HUES48 (cell line): ENCODE results near the gene KRT85.

Source experiments
- H3K27ac ChIP-seq: one replicate; pipeline ENCODE4 v1.7.0; 2013; ENCODE audit warnings: low read depth, low read length, inconsistent platforms
- H3K27me3 ChIP-seq: 2 replicates; pipeline ENCODE4 v1.6.1; 2013; ENCODE audit warnings: mild to moderate bottlenecking, low read length; ENCODE audit not compliant: control insufficient read depth, insufficient read depth
- H3K36me3 ChIP-seq: 2 replicates; pipeline ENCODE4 v1.6.1; 2013; ENCODE audit warnings: low read length; ENCODE audit not compliant: control insufficient read depth, insufficient read depth
- H3K4me1 ChIP-seq: 2 replicates; pipeline ENCODE4 v1.6.1; 2013; ENCODE audit warnings: mild to moderate bottlenecking, low read length; ENCODE audit not compliant: control insufficient read depth, insufficient read depth
- H3K4me3 ChIP-seq: 2 replicates; pipeline ENCODE4 v1.5.1; 2013; ENCODE audit warnings: mild to moderate bottlenecking, low read depth, low read length
- H3K9ac ChIP-seq: 2 replicates; pipeline ENCODE4 v1.6.1; 2013; ENCODE audit warnings: mild to moderate bottlenecking, low read depth, low read length, moderate library complexity
- H3K9me3 ChIP-seq: 2 replicates; pipeline ENCODE4 v1.6.1; 2013; ENCODE audit warnings: low read length; ENCODE audit not compliant: control insufficient read depth, insufficient read depth

Gene KRT85

GRCh38 chr12:52356031-52356761 lies 11.1 kb downstream of the KRT85 start:
- no peaks in the 10 kb centered on the region for H3K9me3 ChIP-seq
- no peak overlapping the region for H3K9ac ChIP-seq
- H3K27me3 ChIP-seq, result no peaks in the 10 kb centered on the region

DNA sequence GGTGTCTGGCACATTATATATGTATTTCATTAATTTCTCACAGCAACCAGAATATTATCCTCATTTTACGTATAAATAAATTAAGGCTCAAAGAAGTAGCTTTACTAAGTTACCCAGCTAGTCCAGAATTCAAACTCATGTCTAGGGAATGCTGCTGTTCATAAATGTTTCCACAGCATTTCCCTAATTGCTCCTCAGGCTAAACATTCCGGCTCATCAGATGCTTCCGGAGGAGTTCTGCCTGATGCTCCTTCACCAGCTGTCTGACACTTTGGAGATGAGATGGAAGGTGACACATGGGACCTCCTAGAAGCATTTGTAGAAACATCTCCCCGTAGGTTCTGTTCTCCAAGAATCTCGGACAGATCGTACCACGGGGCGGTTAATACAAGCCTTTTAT lies 12.1 kb downstream of the KRT85 start:
- H3K27me3 ChIP-seq, result no peaks in the 10 kb centered on the region

More at GRCh38 chr12:52356031-52356761, 11.1 kb downstream of the KRT85 start:
- no peak overlapping the region for H3K27ac ChIP-seq
- H3K4me1 ChIP-seq, result no peaks in the 10 kb centered on the region
- no peak overlapping the region for H3K4me3 ChIP-seq
- H3K36me3 ChIP-seq, result no peaks in the 10 kb centered on the region

DNA sequence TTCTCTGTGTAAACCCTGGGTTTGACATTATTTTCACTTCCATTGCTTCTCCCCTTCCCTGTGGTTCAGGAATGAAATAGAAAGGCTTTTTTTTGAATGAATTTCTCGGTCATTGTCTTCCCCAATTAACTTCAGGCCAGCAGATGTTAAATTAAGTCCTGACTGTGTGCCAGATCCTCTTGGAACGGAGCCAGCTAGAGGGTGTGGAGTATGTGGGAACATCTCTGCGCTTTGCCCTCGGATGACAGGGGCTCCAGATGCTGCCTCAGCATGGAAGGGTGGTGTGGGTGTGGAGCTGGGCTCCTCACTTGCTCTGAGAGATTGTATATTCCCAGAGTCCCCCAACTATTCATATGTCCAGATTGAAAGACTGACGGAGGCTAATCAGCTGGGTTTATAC lies 13.1 kb downstream of the KRT85 start:
- no peak overlapping the region for H3K9ac ChIP-seq
- no peaks in the 10 kb centered on the region for H3K9me3 ChIP-seq
- H3K4me3 ChIP-seq, result no peak overlapping the region
- no peaks in the 10 kb centered on the region for H3K27me3 ChIP-seq
- no peaks in the 10 kb centered on the region for H3K36me3 ChIP-seq
- H3K27ac ChIP-seq, result no peak overlapping the region
- no peaks in the 10 kb centered on the region for H3K4me1 ChIP-seq

More for the DNA sequence above, 12.1 kb downstream of the KRT85 start:
- no peaks in the 10 kb centered on the region for H3K4me1 ChIP-seq
- H3K9me3 ChIP-seq, result no peaks in the 10 kb centered on the region
- no peak overlapping the region for H3K27ac ChIP-seq
- no peaks in the 10 kb centered on the region for H3K36me3 ChIP-seq
- H3K4me3 ChIP-seq, result no peak overlapping the region
- no peak overlapping the region for H3K9ac ChIP-seq

- H3K9ac ChIP-seq, result no peak overlapping the region
- no peak overlapping the region for H3K27ac ChIP-seq
- H3K27me3 ChIP-seq, result no peaks in the 10 kb centered on the region
- H3K36me3 ChIP-seq, result no peaks in the 10 kb centered on the region
- H3K9me3 ChIP-seq, result no peaks in the 10 kb centered on the region
- no peaks in the 10 kb centered on the region for H3K4me1 ChIP-seq
- no peak overlapping the region for H3K4me3 ChIP-seq
Measured at GRCh38 chr12:52353766-52354165, 13.5 kb downstream of the KRT85 start.

GRCh38 chr12:52352951-52353350 lies 14.3 kb downstream of the KRT85 start:
- Histone ChIP-seq H3K4me3 (no peak overlapping the region), H3K27ac (no peak overlapping the region), H3K9me3 (no peaks in the 10 kb centered on the region), H3K9ac (no peak overlapping the region), H3K36me3 (no peaks in the 10 kb centered on the region), H3K4me1 (no peaks in the 10 kb centered on the region), H3K27me3 (no peaks in the 10 kb centered on the region)

GRCh38 chr12:52351196-52352059 lies 15.9 kb downstream of the KRT85 start:
- Histone ChIP-seq H3K4me1 (no peaks in the 10 kb centered on the region), H3K9ac (no peak overlapping the region), H3K9me3 (no peaks in the 10 kb centered on the region), H3K4me3 (no peak overlapping the region), H3K27ac (no peak overlapping the region), H3K27me3 (no peaks in the 10 kb centered on the region), H3K36me3 (no peaks in the 10 kb centered on the region)

DNA sequence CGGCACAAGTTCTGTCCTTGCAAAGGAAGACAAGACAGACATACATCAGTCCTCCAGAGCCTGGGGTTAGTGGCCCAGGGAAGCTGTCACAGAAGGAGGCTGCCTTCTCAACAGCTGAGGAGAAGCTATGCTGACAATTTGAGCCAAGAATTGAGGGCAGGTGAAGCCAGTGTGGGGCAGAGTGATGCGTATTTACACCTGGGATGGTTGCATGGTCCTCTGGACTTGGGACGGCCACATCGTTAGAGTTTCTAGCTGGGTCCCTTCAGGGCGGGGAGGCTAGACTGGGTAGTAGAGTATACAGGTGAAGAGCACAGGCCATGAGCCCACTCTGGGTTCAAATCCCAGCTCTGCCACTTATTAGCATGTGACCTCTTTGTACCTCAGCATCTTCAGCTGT lies 16.5 kb downstream of the KRT85 start:
- Histone ChIP-seq H3K9me3 (no peaks in the 10 kb centered on the region), H3K27ac (no peak overlapping the region), H3K4me3 (no peak overlapping the region), H3K27me3 (no peaks in the 10 kb centered on the region), H3K9ac (no peak overlapping the region), H3K4me1 (no peaks in the 10 kb centered on the region), H3K36me3 (no peaks in the 10 kb centered on the region)

- Histone ChIP-seq H3K4me3 (no peak overlapping the region), H3K36me3 (no peaks in the 10 kb centered on the region), H3K27ac (no peak overlapping the region), H3K27me3 (no peaks in the 10 kb centered on the region), H3K4me1 (no peaks in the 10 kb centered on the region), H3K9ac (no peak overlapping the region), H3K9me3 (no peaks in the 10 kb centered on the region)
Measured at GRCh38 chr12:52350021-52350620, 17.2 kb downstream of the KRT85 start.

DNA sequence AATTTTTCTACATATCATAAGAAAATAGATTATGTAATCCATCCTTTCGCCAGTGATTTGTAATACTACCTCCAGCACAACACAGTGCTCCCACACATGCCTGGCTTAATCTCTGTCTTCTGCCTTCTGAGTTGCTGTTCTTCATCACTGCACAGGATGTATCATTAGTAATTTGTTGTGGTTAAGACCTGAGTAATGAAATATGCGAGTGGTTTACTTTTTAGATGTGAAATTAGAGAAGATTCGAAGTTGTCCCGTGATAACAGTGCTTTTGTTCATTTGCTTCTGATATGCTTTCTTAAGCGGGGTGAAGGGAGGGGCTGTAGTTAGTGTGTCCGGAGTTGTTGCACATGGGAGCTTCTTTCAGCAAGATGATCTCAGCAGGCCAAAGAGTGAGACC lies 18.1 kb downstream of the KRT85 start:
- Histone ChIP-seq H3K27ac (no peak overlapping the region), H3K4me1 (no peaks in the 10 kb centered on the region), H3K36me3 (no peaks in the 10 kb centered on the region), H3K4me3 (no peak overlapping the region), H3K9ac (no peak overlapping the region), H3K9me3 (no peaks in the 10 kb centered on the region), H3K27me3 (no peaks in the 10 kb centered on the region)

DNA sequence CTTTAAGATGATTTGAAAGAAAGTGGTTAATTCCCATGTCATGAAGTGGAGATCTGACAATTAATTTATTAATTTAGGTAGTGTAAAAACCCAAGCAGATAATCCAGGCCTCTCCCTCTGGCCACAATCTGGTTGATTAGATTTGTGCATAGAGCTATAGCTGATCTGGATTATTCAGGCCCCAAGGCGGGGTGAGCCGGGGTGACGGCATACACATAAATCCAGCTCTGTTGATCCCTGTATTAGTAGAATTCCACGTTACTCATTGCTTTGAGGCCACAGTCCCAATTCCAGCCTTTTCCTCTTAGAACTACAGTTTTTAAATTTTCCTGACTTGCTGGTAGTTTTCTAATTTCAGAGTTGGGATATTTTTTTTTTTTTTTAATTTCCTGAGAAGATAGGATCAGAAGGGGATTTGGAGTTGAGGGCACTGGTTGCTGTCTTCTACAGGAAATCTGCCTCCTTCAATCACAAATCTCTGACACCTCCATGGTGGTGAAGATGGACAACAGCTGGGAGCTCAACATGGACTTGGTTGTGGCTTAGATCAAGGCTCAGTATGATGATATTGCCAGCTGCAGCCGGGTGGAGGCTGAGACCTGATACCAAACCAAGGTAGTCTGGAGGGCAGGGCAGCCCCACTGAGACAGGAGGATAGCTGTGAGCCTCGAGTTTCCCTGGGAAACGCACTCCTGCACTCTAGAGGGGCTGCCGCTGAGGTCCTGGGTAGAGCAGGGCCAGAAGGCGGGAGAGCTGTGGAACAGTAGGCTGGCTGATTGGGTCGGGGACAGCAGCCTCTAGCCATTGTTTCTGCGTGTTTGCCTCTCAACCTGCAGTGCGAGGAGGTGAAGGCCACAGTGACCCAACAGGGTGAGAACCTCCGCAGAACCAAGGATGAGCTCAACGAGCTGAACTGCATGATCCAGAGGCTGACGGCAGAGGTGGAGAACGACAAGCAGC lies 19.4 kb downstream of the KRT85 start:
- Histone ChIP-seq H3K9me3 (no peaks in the 10 kb centered on the region), H3K27ac (no peak overlapping the region), H3K9ac (no peak overlapping the region), H3K4me3 (no peak overlapping the region), H3K36me3 (no peaks in the 10 kb centered on the region), H3K27me3 (no peaks in the 10 kb centered on the region), H3K4me1 (no peaks in the 10 kb centered on the region)
